ENCODE measurements around the gene VWC2L.

The VWC2L gene

DNA sequence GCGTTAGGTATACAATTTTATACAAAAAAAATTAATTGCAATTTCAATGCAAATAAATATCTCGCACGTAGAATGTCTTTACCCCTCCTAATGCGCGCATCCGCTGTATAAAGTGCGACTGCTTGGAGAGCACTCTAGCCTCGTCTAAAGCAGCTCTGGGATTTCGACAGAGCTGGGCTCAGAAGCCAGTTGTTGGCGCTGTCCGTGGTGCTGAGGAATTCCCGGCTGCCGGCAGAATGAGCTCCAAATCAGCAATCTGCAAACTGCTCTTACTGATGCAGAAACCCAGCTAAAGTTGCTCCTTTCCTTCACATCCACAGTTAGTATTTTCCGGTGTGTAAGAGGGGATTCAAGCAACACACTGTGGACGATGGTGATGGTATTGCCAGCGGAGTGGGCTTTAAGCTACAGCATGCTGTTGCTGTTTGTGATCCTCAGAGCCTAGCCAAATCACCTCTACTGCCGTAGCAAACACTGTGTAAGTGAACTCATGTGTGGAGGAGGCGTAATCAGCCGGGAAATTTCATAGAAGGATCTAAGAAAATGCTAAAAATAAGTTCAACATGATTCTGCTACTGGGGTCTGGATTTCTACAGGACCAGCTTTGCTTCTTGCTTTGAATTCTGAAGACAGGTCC lies at the start of gene VWC2L:
TSS of gene VWC2L (plus strand) at position 137 of the 637 bp plus-strand sequence. CDS start 3,140 bp downstream, outside the sequence.
- peak; percentile 43 to 49 for DNase-seq (ENCODE audit: low read depth in 2 of 2)

- DNase-seq (ENCODE audit: low read depth in 2 of 2): no peak
Observed at GRCh38 chr2:214361116-214361515, 49.7 kb upstream of the VWC2L start.

DNA sequence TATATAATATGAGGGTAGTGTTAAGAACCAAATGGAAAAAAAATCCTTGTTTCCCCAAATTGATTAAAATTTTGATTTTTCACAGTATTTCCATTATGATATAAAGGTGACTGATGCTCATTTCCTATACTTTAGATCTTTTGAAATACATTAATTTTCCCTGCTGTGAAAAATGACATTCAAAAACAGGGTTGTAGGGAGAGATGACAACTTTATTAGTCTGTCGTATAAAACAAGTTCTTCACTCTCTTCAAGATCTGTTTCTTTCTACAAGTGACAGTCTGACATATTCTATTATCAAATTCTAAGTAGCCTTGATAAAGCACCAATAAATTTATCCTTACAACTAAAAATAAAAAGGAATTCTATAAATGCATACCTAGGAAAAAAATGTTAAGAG lies 45.3 kb upstream of the VWC2L start:
- DNase-seq (ENCODE audit: low read depth in 2 of 2): no peak

DNA sequence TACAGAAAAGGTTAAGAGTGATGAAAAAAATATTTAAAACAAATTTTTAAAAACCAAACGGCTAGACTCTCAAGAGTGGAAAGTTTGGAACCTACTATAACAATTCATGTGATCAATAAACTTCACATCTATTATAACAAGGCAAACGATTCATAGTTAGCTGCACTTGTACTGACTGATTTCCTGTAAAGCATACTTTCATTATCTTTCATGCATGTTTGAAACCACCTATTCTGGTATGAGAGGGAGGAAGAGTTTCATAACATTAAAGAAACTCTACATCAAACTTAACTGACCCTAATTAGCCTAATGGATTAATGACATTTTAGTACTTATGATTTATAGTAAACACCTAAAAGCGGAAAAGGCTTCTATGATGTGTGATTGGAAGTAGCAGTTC lies 43.7 kb upstream of the VWC2L start:
- DNase-seq (ENCODE audit: low read depth in 2 of 2): no peak

GRCh38 chr2:214376618-214377285 lies 34.1 kb upstream of the VWC2L start:
- no peak for DNase-seq (ENCODE audit: low read depth in 2 of 2)

- peak in 1 of 2 experiments; percentile 1 for DNase-seq (ENCODE audit: low read depth in 2 of 2)
Observed at GRCh38 chr2:214377286-214377624, 33.6 kb upstream of the VWC2L start.

- no peak for DNase-seq (ENCODE audit: low read depth in 2 of 2)
Observed at GRCh38 chr2:214378455-214379103, 32.3 kb upstream of the VWC2L start.

DNA sequence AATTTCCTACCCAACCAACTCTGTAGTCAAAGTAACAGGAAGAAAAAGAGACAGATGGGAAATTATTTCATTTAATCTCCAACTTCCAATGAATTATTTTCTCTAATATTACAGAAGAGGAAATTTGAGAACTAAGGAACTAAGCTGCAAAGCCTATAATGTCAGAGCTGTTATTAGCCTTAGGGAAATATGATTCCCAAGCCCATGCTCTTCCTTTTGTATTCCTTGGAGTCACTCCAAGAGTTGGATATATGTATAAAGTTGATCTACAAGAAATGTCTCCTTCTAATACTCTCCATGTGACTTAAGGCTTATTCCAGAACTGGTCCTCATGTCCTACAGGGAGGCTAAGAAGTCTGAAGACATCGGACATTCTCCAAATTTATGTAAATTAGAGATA lies 31.6 kb upstream of the VWC2L start:
- DNase-seq (ENCODE audit: low read depth in 2 of 2): no peak

DNA sequence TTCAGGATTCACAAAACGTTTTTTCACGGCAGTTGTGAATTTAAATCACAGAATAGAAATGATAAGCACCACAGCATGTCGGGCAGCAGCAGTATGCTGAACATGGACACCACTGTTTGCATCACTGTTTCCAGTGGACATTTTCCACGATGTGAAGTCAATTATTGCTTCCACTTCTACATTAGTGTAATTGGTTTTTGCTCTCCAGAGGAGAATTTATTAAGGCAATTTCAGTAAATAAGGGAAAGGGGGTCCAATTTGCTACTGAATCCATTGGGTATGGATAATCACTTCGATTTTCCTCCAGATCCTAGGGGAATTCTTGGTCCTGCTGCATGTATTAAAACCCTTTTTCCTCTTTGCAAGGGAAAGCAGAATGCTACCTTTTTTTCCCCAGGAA lies 30.2 kb upstream of the VWC2L start:
- DNase-seq (ENCODE audit: low read depth in 2 of 2): no peak

GRCh38 chr2:214382229-214382628 lies 28.6 kb upstream of the VWC2L start:
- DNase-seq (ENCODE audit: low read depth in 2 of 2): no peak

DNA sequence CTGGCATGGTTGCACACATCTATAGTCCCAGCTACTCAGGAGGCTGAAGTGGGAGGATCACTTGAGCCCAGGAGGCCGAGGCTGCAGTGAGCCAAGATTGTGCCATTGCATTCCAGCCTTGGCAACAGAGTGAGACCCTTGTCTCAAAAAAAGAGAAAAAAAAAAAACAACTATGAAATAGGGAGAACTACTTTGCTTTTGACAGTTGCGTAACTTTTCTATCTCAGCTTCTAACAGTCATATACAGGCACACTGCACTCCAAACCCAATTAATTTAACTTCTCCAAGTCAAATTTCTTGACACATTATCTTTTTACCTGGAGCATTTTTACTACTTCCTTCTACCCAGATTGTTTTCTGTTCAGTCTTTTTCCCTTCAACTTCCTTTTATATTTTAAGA lies 24.1 kb upstream of the VWC2L start:
- no peak for DNase-seq (ENCODE audit: low read depth in 2 of 2)

DNA sequence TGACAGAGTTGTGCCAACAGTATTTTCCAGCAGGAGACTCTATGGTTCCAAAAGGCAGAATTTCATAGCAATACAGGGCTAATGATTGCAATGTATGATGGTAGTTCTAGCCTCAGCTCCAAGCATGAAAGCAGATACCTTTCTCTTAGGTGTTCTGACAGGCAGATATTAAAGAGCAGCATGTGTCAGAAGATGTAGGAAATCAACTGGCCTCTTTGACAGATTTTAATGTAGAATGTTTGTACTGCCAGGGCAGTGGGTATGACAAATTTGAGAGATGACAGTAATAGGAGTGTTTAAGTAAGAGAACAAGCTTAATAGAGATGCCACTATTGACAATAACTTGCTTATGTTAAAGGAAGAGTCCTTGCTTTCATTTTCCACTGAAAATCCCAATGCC lies 21.5 kb upstream of the VWC2L start:
- no peak for DNase-seq (ENCODE audit: low read depth in 2 of 2)

DNA sequence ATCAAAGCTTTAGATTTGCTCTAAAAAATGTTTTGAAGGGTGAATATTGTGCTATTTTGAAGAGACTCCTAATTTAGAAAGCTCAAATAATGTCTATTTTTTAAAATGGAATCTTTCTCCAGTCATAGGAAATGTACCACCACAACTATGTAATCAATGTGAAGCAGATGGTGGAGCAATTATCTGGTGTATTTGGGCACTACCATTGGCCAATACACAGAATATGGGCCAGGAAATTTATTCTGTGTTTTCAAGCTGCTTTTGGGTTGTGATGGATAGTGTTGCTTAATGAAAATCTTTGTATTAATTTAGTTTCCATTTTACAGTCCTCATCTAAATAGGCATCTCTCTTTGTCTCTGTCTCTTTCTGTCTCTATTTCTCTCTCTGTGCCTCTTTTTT lies 17.1 kb upstream of the VWC2L start:
- DNase-seq (ENCODE audit: low read depth in 2 of 2): no peak

- DNase-seq (ENCODE audit: low read depth in 2 of 2): no peak
Observed at GRCh38 chr2:214395040-214395439, 15.8 kb upstream of the VWC2L start.

DNA sequence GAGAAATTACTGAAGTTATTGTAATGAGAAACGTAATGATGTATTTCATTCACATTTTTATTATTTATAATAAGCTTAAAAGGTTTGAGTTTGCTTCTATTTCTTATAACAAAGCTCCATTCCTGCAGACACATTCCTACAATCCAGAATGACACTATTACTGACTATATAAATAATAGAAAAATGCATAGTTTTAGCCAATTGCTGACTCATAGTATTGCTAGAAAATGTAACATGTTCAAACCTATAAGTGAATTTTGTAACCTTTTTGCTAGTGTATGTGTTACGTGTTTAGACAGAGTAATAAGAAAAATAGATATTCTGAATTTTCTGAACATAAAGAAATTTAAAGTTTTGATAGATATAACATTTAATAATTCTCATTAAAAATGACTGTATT lies 9.3 kb upstream of the VWC2L start:
- no peak for DNase-seq (ENCODE audit: low read depth in 2 of 2)

- no peak for DNase-seq (ENCODE audit: low read depth in 2 of 2)
Observed at GRCh38 chr2:214410128-214410775, 602 bp upstream of the VWC2L start.

GRCh38 chr2:214412679-214413078 lies 1.8 kb downstream of the VWC2L start:
- no peak for DNase-seq (ENCODE audit: low read depth in 2 of 2)

GRCh38 chr2:214436470-214436869 lies 25.6 kb downstream of the VWC2L start:
- no peak for DNase-seq (ENCODE audit: low read depth in 2 of 2)

DNA sequence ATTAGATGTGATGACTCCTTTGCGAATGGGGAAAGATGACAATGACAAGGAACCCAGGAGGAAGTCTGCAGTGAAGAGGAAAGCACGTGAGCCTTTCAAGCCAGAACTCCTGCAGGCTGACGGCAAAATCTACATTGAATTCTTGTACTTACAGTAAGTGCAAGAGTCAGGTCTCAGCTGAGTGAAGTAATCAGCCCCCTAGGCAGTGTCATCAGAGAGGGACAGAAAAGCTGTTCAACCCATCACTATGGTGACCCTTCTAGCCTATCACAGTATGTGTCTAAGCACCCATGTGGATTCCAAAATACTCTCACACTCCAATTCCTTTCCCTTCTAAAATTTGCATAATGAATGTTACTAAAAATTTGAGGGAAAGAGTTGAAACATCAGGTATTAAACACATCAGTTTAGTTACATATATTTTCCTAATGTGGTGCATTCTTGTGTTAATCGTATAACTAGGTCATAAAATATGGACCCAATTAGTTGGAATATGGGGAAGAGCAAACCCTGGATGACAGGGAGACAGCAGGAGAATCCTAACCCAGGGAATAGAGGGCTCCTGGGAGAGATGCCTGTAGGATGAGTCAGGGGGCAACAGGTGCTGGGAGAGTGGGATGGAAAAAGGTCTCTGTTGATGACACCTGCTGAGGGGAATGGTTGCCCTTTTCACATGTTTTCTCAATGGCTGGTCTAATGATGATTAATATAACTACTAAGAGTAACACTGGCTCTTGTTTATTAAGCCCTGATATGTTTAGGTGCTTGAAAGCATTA lies 39.5 kb downstream of the VWC2L start:
- no peak for DNase-seq (ENCODE audit: low read depth in 2 of 2)

DNA sequence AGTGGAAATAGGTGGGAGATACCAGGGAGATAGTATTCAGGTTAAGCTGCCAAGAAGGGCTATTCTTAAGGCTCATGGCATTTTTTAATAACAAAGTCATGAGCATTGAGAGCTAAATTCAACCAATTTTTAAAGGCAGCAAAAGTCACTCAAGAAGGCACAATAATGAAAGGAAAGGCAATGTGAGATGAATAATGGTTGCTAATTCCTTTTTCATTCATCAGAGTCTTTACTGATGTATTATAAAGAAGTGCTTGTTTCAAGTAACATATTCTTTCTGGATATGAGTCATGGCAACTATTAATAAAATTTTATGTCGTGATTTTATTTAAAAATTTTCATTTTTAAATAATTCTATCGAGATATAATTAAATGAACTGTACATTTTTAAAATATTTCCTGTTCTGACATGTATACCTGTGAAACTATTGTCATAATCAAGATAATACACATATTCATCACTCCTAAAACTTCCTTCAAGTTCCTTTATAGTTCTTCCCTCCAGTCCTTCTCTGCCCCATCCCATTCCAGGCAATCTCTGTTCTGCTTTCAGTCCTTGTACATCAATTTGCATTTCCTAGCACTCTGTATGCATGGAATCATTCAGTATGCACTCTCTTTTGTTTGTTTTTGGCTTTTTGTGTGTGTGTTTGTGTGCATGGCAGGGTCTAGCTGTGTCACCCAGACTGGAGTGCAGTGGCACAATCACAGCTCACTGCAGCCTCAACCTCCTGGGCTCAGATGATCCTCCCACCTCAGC lies 40.8 kb downstream of the VWC2L start:
- DNase-seq (ENCODE audit: low read depth in 2 of 2): no peak
